HCT116 (cell line): Measurements from ENCODE around the gene MAGEA9.
"Not testable (repeated sequence)": the region's sequence is repeated elsewhere in the genome, so short reads cannot be mapped to it uniquely, and the experiment has no call there.

Experiments used
- ATF3 ChIP-seq: IDR thresholded peaks from 2 replicates; pipeline ENCODE4 v1.6.1; 2012
- CEBPB ChIP-seq: IDR thresholded peaks from 2 replicates; pipeline ENCODE4 v1.6.1; 2012; ENCODE audit warnings: low read depth
- CTCF ChIP-seq, 3 experiments: fragments of 200-600 bp in 1 of 3; sonication (generic) in 1 of 3; IDR thresholded peaks in 2 of 3; conservative IDR thresholded peaks in 1 of 3; 2 replicates each; pipeline ENCODE4 v1.5.1; 2012 to 2017; ENCODE audit warnings: low read depth in 2 of 3, low read length in 2 of 3, antibody characterized with exemption in 1 of 3, borderline replicate concordance in 1 of 3, control low read depth in 1 of 3, mild to moderate bottlenecking in 1 of 3, mixed read lengths in 1 of 3, mixed run types in 1 of 3, moderate library complexity in 1 of 3; ENCODE audit not compliant: insufficient read depth in 1 of 3
- EGR1 ChIP-seq: IDR thresholded peaks from 2 replicates; pipeline ENCODE4 v1.6.1; 2012; ENCODE audit warnings: low read depth
- EZH2 ChIP-seq: fragments of 200-600 bp; sonication (generic); IDR thresholded peaks from 2 replicates; pipeline ENCODE4 v1.6.1; 2017; ENCODE audit warnings: antibody characterized with exemption, mixed run types
- EZH2phosphoT487 ChIP-seq: fragments of 200-600 bp; IDR thresholded peaks from 2 replicates; pipeline ENCODE4 v1.6.1; 2018; ENCODE audit warnings: antibody characterized with exemption, borderline replicate concordance
- POLR2A ChIP-seq: IDR thresholded peaks from 2 replicates; pipeline ENCODE4 v1.7.0; 2011; ENCODE audit warnings: borderline replicate concordance; ENCODE audit not compliant: insufficient read depth, insufficient read length; ENCODE audit errors: extremely low read depth
- POLR2AphosphoS5 ChIP-seq: IDR thresholded peaks from 2 replicates; pipeline ENCODE4 v1.6.1; 2011; ENCODE audit warnings: mild to moderate bottlenecking, low read depth, low read length, moderate library complexity
- RAD21 ChIP-seq: IDR thresholded peaks from 2 replicates; pipeline ENCODE4 v1.6.1; 2012; ENCODE audit warnings: low read depth, mild to moderate bottlenecking
- SP1 ChIP-seq: IDR thresholded peaks from 2 replicates; pipeline ENCODE4 v1.6.1; 2012; ENCODE audit warnings: low read depth
- SRF ChIP-seq: IDR thresholded peaks from 2 replicates; pipeline ENCODE4 v1.6.1; 2012; ENCODE audit warnings: low read depth
- ZNF274 ChIP-seq: fragments of 200-500 bp; sonication (Bioruptor generic); IDR thresholded peaks from 2 replicates; pipeline ENCODE4 v1.6.1; 2014; ENCODE audit warnings: mild to moderate bottlenecking, low read depth, low read length, inconsistent platforms
- TF ChIP-seq, protein P1 (sequence below): IDR thresholded peaks from 2 replicates; pipeline ENCODE4 v1.6.1; 2012

GRCh38 chrX:149777999-149778398 lies 3.7 kb upstream of the MAGEA9 start:
- TF ChIP-seq POLR2AphosphoS5; SP1; POLR2A; CTCF (IDR thresholded peaks at IDR 0.05 in 2 of 3, conservative IDR thresholded peaks at IDR 0.05 in 1 of 3; ENCODE audit: borderline replicate concordance in 1 of 3, insufficient read depth in 1 of 3, low read depth in 2 of 3, low read length in 2 of 3); EZH2; EZH2phosphoT487; RAD21; ATF3; ZNF274; EGR1; CEBPB; SRF: not testable (repeated sequence)
- TF ChIP-seq, protein P1, sequence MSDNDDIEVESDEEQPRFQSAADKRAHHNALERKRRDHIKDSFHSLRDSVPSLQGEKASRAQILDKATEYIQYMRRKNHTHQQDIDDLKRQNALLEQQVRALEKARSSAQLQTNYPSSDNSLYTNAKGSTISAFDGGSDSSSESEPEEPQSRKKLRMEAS: not testable (repeated sequence)
